ENCODE data around the gene FRMD4B.

The FRMD4B gene

DNA sequence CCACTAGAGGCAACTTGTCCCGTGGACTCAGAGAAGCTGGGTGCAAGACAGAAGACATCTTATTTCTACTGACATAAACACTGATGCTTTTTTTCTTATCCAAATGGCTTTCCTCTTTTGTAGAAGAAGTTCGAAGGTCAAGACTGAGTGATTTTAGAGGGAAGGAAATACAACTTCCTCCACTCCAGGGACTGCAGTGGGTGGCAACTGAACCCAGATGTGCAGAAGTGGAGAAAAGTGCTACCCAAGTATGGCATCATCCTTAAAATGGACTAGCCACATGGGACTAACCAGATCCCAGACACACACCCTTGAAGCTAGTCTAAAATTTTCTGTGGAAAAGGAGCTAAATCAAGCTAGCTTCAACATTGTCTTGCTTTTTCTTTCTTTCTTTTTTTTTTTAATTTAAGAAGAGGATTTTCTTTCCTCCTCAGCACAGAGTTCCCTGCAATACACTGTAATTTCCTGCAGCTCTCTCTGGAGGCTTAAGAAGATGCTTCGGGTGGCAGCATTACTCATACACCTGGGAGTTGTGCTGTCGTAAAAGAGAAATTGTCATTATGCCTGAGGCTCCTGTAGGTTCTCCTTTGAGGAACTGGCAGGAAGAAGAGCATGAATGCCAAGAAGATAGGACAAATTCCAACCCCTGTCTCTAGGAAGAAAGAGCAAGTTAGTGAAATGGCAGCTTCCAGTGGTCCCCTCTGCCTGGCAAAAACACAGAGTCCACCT is 3.8 kb upstream of the FRMD4B start:
- Histone ChIP-seq H3K27ac (ENCODE audit: low read depth, low read length, poor library complexity, severe bottlenecking) (no peak overlapping the region), H4K20me1 (ENCODE audit: insufficient read depth, low read length) (no peaks in the 10 kb centered on the region), H3K36me3 (ENCODE audit: insufficient read depth, low read length) (no peaks in the 10 kb centered on the region), H3K79me2 (ENCODE audit: insufficient read depth, low read length) (no peaks in the 10 kb centered on the region), H2AFZ (ENCODE audit: low read length) (no peak overlapping the region), H3K4me1 (ENCODE audit: insufficient read depth, low read length, severe bottlenecking) (no peaks in the 10 kb centered on the region), H3F3A (ENCODE audit: insufficient read depth, low read length) (no peaks in the 10 kb centered on the region), H3K4me2 (ENCODE audit: low read length) (no peak overlapping the region), H3K9me2 (ENCODE audit: low read depth, low read length) (no peaks in the 10 kb centered on the region), H3K9ac (ENCODE audit: low read length) (no peak overlapping the region), H3K4me3 (ENCODE audit: low read depth, low read length, poor library complexity, severe bottlenecking) (no peak overlapping the region), H3K27me3 (ENCODE audit: insufficient read depth, low read length) (0 out of 2 replicates have a peak, but pooled peaks cover 3% of the 10 kb centered on the region), H3K9me3 (ENCODE audit: low read length) (0 out of 2 replicates have a peak, but pooled peaks cover 3% of the 10 kb centered on the region)
- no peak for TF ChIP-seq EZH2 (IDR thresholded peaks at IDR 0.05; ENCODE audit: borderline replicate concordance, low read length)
- TF ChIP-seq, protein P1, sequence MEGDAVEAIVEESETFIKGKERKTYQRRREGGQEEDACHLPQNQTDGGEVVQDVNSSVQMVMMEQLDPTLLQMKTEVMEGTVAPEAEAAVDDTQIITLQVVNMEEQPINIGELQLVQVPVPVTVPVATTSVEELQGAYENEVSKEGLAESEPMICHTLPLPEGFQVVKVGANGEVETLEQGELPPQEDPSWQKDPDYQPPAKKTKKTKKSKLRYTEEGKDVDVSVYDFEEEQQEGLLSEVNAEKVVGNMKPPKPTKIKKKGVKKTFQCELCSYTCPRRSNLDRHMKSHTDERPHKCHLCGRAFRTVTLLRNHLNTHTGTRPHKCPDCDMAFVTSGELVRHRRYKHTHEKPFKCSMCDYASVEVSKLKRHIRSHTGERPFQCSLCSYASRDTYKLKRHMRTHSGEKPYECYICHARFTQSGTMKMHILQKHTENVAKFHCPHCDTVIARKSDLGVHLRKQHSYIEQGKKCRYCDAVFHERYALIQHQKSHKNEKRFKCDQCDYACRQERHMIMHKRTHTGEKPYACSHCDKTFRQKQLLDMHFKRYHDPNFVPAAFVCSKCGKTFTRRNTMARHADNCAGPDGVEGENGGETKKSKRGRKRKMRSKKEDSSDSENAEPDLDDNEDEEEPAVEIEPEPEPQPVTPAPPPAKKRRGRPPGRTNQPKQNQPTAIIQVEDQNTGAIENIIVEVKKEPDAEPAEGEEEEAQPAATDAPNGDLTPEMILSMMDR (IDR thresholded peaks at IDR 0.05; ENCODE audit: low read length), result no peak

DNA sequence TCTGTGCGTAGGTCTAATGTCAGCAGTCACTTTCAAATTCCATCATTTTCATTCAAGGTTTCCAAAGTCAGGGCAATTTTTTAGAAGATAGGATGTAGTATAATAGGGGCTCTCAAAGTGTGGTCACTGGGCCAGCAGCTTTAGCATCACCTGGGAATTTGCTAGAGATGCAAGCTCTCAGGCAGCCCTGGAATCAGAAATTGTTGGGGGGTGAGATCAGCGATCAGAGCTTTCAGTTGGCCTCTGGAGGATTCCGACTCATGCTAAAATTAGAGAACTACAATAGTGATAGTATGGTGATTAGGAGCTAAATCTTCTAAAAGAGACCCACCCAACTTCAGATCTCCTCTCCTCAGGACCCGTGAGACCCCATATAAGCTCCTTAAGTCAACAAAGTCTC is 2.4 kb upstream of the FRMD4B start:
- Histone ChIP-seq H4K20me1 (ENCODE audit: insufficient read depth, low read length) (no peaks in the 10 kb centered on the region), H3K9me2 (ENCODE audit: low read depth, low read length) (no peaks in the 10 kb centered on the region), H3K36me3 (ENCODE audit: insufficient read depth, low read length) (no peaks in the 10 kb centered on the region), H2AFZ (ENCODE audit: low read length) (no peak overlapping the region), H3K79me2 (ENCODE audit: insufficient read depth, low read length) (no peaks in the 10 kb centered on the region), H3K27ac (ENCODE audit: low read depth, low read length, poor library complexity, severe bottlenecking) (no peak overlapping the region), H3F3A (ENCODE audit: insufficient read depth, low read length) (no peaks in the 10 kb centered on the region), H3K9me3 (ENCODE audit: low read length) (no peaks in the 10 kb centered on the region), H3K4me2 (ENCODE audit: low read length) (no peak overlapping the region), H3K4me1 (ENCODE audit: insufficient read depth, low read length, severe bottlenecking) (no peaks in the 10 kb centered on the region), H3K27me3 (ENCODE audit: insufficient read depth, low read length) (0 out of 2 replicates have a peak, but pooled peaks cover 3% of the 10 kb centered on the region), H3K9ac (ENCODE audit: low read length) (no peak overlapping the region), H3K4me3 (ENCODE audit: low read depth, low read length, poor library complexity, severe bottlenecking) (no peak overlapping the region)
- TF ChIP-seq, protein P1 (IDR thresholded peaks at IDR 0.05; ENCODE audit: low read length), result no peak
- TF ChIP-seq EZH2 (IDR thresholded peaks at IDR 0.05; ENCODE audit: borderline replicate concordance, low read length), result no peak

DNA sequence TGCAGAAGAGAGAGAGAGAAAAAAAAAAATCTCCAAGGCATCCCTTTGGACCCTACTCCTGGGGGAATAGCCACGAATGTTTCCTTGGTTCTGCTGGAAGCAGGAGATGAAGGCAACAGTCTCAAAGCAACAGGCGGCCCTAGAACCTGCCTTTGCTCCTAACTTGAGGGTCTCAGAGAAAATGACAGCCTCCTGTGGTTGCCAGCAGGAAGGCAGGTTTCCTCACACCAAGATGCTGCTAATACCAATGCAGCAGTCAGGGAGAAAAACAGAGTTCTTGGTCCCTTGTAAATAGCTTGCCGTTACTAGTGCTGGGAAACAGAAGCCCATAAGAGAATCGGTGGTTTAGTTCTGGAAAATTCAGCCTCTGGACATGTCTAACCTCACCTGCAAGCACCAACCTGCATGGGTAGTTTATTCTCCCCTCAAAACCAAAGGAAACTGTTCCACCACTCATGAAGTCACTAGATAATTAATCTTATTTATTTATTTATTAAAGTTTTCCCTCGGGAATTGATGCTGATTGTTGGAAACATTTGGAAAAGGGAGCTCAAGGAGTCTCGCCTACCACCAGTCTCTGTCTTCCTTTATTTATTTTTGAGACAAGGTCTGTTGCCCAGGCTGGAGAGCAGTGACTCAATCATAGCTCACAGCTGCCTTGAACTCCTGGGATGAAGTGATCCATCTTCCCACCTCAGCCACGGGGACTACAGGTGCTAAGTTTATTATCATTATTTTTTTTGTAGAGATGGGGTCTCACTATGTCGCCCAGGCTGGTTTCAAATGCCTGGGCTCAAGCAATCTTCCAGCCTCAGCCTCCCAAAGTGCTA is 883 bp upstream of the FRMD4B start:
- no peaks in the 10 kb centered on the region for H3K9me3 ChIP-seq (ENCODE audit: low read length)
- no peaks in the 10 kb centered on the region for H3K36me3 ChIP-seq (ENCODE audit: insufficient read depth, low read length)
- no peak overlapping the region for H3K27ac ChIP-seq (ENCODE audit: low read depth, low read length, poor library complexity, severe bottlenecking)
- H3F3A ChIP-seq (ENCODE audit: insufficient read depth, low read length), result no peaks in the 10 kb centered on the region
- no peak overlapping the region for H3K4me3 ChIP-seq (ENCODE audit: low read depth, low read length, poor library complexity, severe bottlenecking)
- no peaks in the 10 kb centered on the region for H3K4me1 ChIP-seq (ENCODE audit: insufficient read depth, low read length, severe bottlenecking)
- H3K9me2 ChIP-seq (ENCODE audit: low read depth, low read length), result no peaks in the 10 kb centered on the region
- no peak overlapping the region for H3K9ac ChIP-seq (ENCODE audit: low read length)
- no peaks in the 10 kb centered on the region for H4K20me1 ChIP-seq (ENCODE audit: insufficient read depth, low read length)
- no peaks in the 10 kb centered on the region for H3K79me2 ChIP-seq (ENCODE audit: insufficient read depth, low read length)
- TF ChIP-seq, protein P1 (IDR thresholded peaks at IDR 0.05; ENCODE audit: low read length), result no peak
- no peak for TF ChIP-seq EZH2 (IDR thresholded peaks at IDR 0.05; ENCODE audit: borderline replicate concordance, low read length)
- 0 out of 2 replicates have a peak, but pooled peaks cover 3% of the 10 kb centered on the region for H3K27me3 ChIP-seq (ENCODE audit: insufficient read depth, low read length)
- no peak overlapping the region for H3K4me2 ChIP-seq (ENCODE audit: low read length)
- H2AFZ ChIP-seq (ENCODE audit: low read length), result no peak overlapping the region

Data from OCI-LY1 (cell line).